Left ventricle myocardium inferior (tissue), 1 donor: Measurements from ENCODE around the gene SUFU. TPM values are rescaled to one million over a fixed set of nuclear protein-coding genes. Genes with fewer than 3 reads are reported as not detected.

ENCODE experiments used
- DNase-seq: peaks from one replicate; pipeline ENCODE4 v3.0.0-alpha.2; 2020
- H3K27ac ChIP-seq: fragments of 200-600 bp; replicated peaks from 2 replicates; pipeline ENCODE4 v1.8.0; 2021
- H3K27me3 ChIP-seq: fragments of 200-600 bp; 2 replicates; pipeline ENCODE4 v1.8.0; 2021; ENCODE audit warnings: low read depth
- H3K36me3 ChIP-seq: fragments of 200-600 bp; 2 replicates; pipeline ENCODE4 v1.8.0; 2021
- H3K4me1 ChIP-seq: fragments of 200-600 bp; 2 replicates; pipeline ENCODE4 v1.8.0; 2021
- H3K4me3 ChIP-seq: fragments of 200-600 bp; 2 replicates; pipeline ENCODE4 v1.8.0; 2021; ENCODE audit warnings: mild to moderate bottlenecking, moderate library complexity
- H3K9me3 ChIP-seq: fragments of 200-600 bp; replicated peaks from 2 replicates; pipeline ENCODE4 v1.8.0; 2021
- CTCF ChIP-seq: fragments of 200-600 bp; IDR thresholded peaks from 2 replicates; pipeline ENCODE4 v1.8.0; 2021; ENCODE audit warnings: antibody characterized with exemption, mild to moderate bottlenecking, borderline replicate concordance
- intact Hi-C: fragments of 100-400 bp; cut with micrococcal nuclease; formaldehyde crosslinking; loops from one replicate; pipeline ENCODE4 v1.11.0; 2022
- total RNA-seq: library from RNA; stranded (reverse); fragmentation: NEBNext Ultra II Directional; extraction: Animal tissue kit (Norgen Biotek cat#: 25700); gene quantifications from one replicate; pipeline ENCODE4 v1.2.1, GENCODE V29; 2021
- donor health status: DM: no; HTN: yes; CAD: no; lungs with severe emphysema.

SUFU gene
- total RNA-seq, 1 donor from 2014 or later: 7.9 TPM

GRCh38 chr10:102581981-102582580 lies 78.3 kb downstream of the SUFU start:
- intact Hi-C loops: loop anchor here (10.0 kb wide), 2 partner anchors 77 to 187 kb away; partner anchors contain the start of genes ACTR1A, NFKB2 and SUFU
- Histone ChIP-seq H3K9me3 (no peaks in the 10 kb centered on the region), H3K4me1 (peaks cover 26% of the 10 kb centered on the region), H3K36me3 (no peaks in the 10 kb centered on the region), H3K4me3 (no peak overlapping the region), H3K27ac (no peak overlapping the region), H3K27me3 (no peaks in the 10 kb centered on the region)
- TF ChIP-seq CTCF: no peak
- DNase-seq: no peak

- Histone ChIP-seq H3K4me1 (peaks cover 25% of the 10 kb centered on the region), H3K4me3 (no peak overlapping the region), H3K9me3 (no peaks in the 10 kb centered on the region), H3K27me3 (no peaks in the 10 kb centered on the region), H3K36me3 (no peaks in the 10 kb centered on the region), H3K27ac (no peak overlapping the region)
- DNase-seq: peak; percentile 82
- intact Hi-C loops: loop anchor here (10.0 kb wide), 2 partner anchors 79 to 189 kb away; partner anchors contain the start of genes ACTR1A, NFKB2 and SUFU
- peak; percentile 91 for TF ChIP-seq CTCF
Observed at GRCh38 chr10:102583435-102584417, 80.0 kb downstream of the SUFU start.

- no peak overlapping the region for H3K4me3 ChIP-seq
- H3K9me3 ChIP-seq: no peaks in the 10 kb centered on the region
- no peaks in the 10 kb centered on the region for H3K27me3 ChIP-seq
- intact Hi-C loops: loop anchor here (10.0 kb wide), 2 partner anchors 80 to 190 kb away; partner anchors contain the start of genes ACTR1A, NFKB2 and SUFU
- TF ChIP-seq CTCF: no peak
- H3K4me1 ChIP-seq: peaks cover 14% of the 10 kb centered on the region
- no peaks in the 10 kb centered on the region for H3K36me3 ChIP-seq
- no peak for DNase-seq
- no peak overlapping the region for H3K27ac ChIP-seq
Observed at GRCh38 chr10:102585026-102585425, 81.3 kb downstream of the SUFU start.

- no peaks in the 10 kb centered on the region for H3K9me3 ChIP-seq
- intact Hi-C loops: loop anchor here (10.0 kb wide), 2 partner anchors 82 to 192 kb away; partner anchors contain the start of genes ACTR1A, NFKB2 and SUFU
- no peak overlapping the region for H3K4me3 ChIP-seq
- H3K4me1 ChIP-seq: peaks cover 5% of the 10 kb centered on the region
- H3K36me3 ChIP-seq: no peaks in the 10 kb centered on the region
- H3K27me3 ChIP-seq: no peaks in the 10 kb centered on the region
- no peak for DNase-seq
- no peak overlapping the region for H3K27ac ChIP-seq
- TF ChIP-seq CTCF: no peak
Observed at GRCh38 chr10:102586858-102587257, 83.1 kb downstream of the SUFU start.

- no peak for TF ChIP-seq CTCF
- Histone ChIP-seq H3K27me3 (no peaks in the 10 kb centered on the region), H3K9me3 (no peaks in the 10 kb centered on the region), H3K4me3 (no peak overlapping the region), H3K36me3 (peaks cover 4% of the 10 kb centered on the region), H3K27ac (no peak overlapping the region), H3K4me1 (no peaks in the 10 kb centered on the region)
- DNase-seq: no peak
- intact Hi-C loops: loop anchor here (10.0 kb wide), 2 partner anchors 84 to 194 kb away; partner anchors contain the start of genes ACTR1A, NFKB2 and SUFU
Observed at GRCh38 chr10:102588875-102589274, 85.1 kb downstream of the SUFU start.
